PC-3 (cell line): Measurements from ENCODE around the gene RPL37. TPM values are rescaled to one million over a fixed set of nuclear protein-coding genes. Genes with fewer than 3 reads are reported as not detected.
"Not testable (repeated sequence)": the region's sequence is repeated elsewhere in the genome, so short reads cannot be mapped to it uniquely, and the experiment has no call there.

Experiments used
- ATAC-seq: fragments of 200-7000 bp; cut with Tn5 transposase; 2 replicates; pipeline ENCODE4 v1.9.1; 2020; ENCODE audit warnings: mild to moderate bottlenecking, moderate library complexity
- BruUV-seq: library from RNA; stranded (reverse); fragments of 400-500 nt; replicated peaks from 2 replicates; lab custom pipeline; 2021; lab: Mats Ljungman, UMichigan
- CTCF ChIA-PET: fragments of 300-600 bp; sonication (Branson Sonifier 250); formaldehyde crosslinking; loops from one replicate; lab custom pipeline; 2022; ENCODE audit warnings: antibody characterized with exemption; lab: Charles Lee
- POLR2A ChIA-PET: fragments of 300-600 bp; sonication (Branson Sonifier 250); formaldehyde crosslinking; loops from one replicate; lab custom pipeline; 2022; ENCODE audit warnings: antibody characterized with exemption; ENCODE audit not compliant: unreplicated experiment; lab: Charles Lee
- DNase-seq: peaks from one replicate; pipeline ENCODE4 v3.0.0-alpha.2; 2015
- H2AFZ ChIP-seq: fragments of 300-600 bp; sonication (generic); 2 replicates; pipeline ENCODE4 v1.6.0; 2016; ENCODE audit warnings: antibody characterized with exemption, low read length
- H3F3A ChIP-seq: fragments of 300-600 bp; sonication (generic); one replicate; pipeline ENCODE4 v1.6.0; 2017; ENCODE audit warnings: antibody characterized with exemption, low read length, control low read depth, mild to moderate bottlenecking; ENCODE audit not compliant: unreplicated experiment
- H3K27ac ChIP-seq: fragments of 300-600 bp; sonication (generic); 2 replicates; pipeline ENCODE4 v1.5.1; 2016; ENCODE audit warnings: mild to moderate bottlenecking, low read length
- H3K27me3 ChIP-seq: fragments of 300-600 bp; sonication (generic); 2 replicates; pipeline ENCODE4 v1.6.1; 2016; ENCODE audit warnings: low read length, mixed read lengths
- H3K36me3 ChIP-seq: fragments of 300-600 bp; sonication (generic); 2 replicates; pipeline ENCODE4 v1.6.1; 2016; ENCODE audit warnings: low read depth, mixed run types, low read length, mixed read lengths
- H3K4me1 ChIP-seq: fragments of 300-600 bp; sonication (generic); 2 replicates; pipeline ENCODE4 v1.5.1; 2016; ENCODE audit warnings: low read length; ENCODE audit not compliant: insufficient read depth
- H3K4me2 ChIP-seq: fragments of 300-600 bp; sonication (generic); 2 replicates; pipeline ENCODE4 v1.6.0; 2016; ENCODE audit warnings: low read length
- H3K4me3 ChIP-seq: fragments of 300-600 bp; sonication (generic); 2 replicates; pipeline ENCODE4 v1.5.1; 2016; ENCODE audit warnings: mild to moderate bottlenecking, low read length, mixed read lengths
- H3K79me2 ChIP-seq: fragments of 300-600 bp; sonication (generic); 2 replicates; pipeline ENCODE4 v1.6.1; 2017; ENCODE audit warnings: low read length, mixed read lengths
- H3K9ac ChIP-seq: fragments of 300-600 bp; sonication (generic); 2 replicates; pipeline ENCODE4 v1.6.0; 2016; ENCODE audit warnings: mild to moderate bottlenecking, low read length
- H3K9me2 ChIP-seq: fragments of 300-600 bp; sonication (generic); replicated peaks from 2 replicates; pipeline ENCODE4 v1.6.1; 2016; ENCODE audit warnings: mixed run types, low read length, mixed read lengths
- H3K9me3 ChIP-seq: fragments of 300-600 bp; sonication (generic); 2 replicates; pipeline ENCODE4 v1.6.1; 2016; ENCODE audit warnings: low read length, mixed read lengths
- H4K20me1 ChIP-seq: fragments of 300-600 bp; sonication (generic); 2 replicates; pipeline ENCODE4 v1.6.1; 2016; ENCODE audit warnings: low read length, mixed read lengths
- CTCF ChIP-seq: fragments of 300-600 bp; sonication (generic); conservative IDR thresholded peaks from 2 replicates; pipeline ENCODE4 v1.5.1; 2017; ENCODE audit warnings: antibody characterized with exemption, low read depth, mild to moderate bottlenecking, low read length
- EZH2 ChIP-seq: fragments of 300-600 bp; sonication (generic); IDR thresholded peaks from one replicate; pipeline ENCODE4 v1.6.1; 2017; ENCODE audit warnings: antibody characterized with exemption, mild to moderate bottlenecking, low read length; ENCODE audit not compliant: unreplicated experiment
- EZH2phosphoT487 ChIP-seq: fragments of 300-600 bp; sonication (generic); IDR thresholded peaks from 2 replicates; pipeline ENCODE4 v1.6.1; 2018; ENCODE audit warnings: mild to moderate bottlenecking, antibody characterized with exemption, low read length, borderline replicate concordance
- intact Hi-C: fragments of 100-400 bp; cut with micrococcal nuclease; formaldehyde crosslinking; loops from 2 replicates; pipeline ENCODE4 v1.9.0; 2023
- total RNA-seq: library from RNA; depleted of rRNA; stranded (reverse); fragments of >200 nt; gene quantifications from 2 replicates; pipeline ENCODE4 v1.2.3, GENCODE V29; 2014

Gene RPL37
- total RNA-seq, 1 experiment from 2014 or later, result 2,823 TPM

- Histone ChIP-seq H3F3A (no peaks in the 10 kb centered on the region), H3K36me3 (peaks cover 4% of the 10 kb centered on the region; the same call in 1 of the 2 replicates), H3K4me1 (peaks cover 5% of the 10 kb centered on the region; the same call in 1 of the 2 replicates), H3K9me3 (peaks cover 15% of the 10 kb centered on the region), H3K79me2 (no peaks in the 10 kb centered on the region), H2AFZ (no peak overlapping the region), H3K9ac (no peak overlapping the region), H3K4me2 (no peak overlapping the region), H3K27ac (no peak overlapping the region), H3K27me3 (no peaks in the 10 kb centered on the region), H4K20me1 (no peaks in the 10 kb centered on the region), H3K9me2 (no peaks in the 10 kb centered on the region), H3K4me3 (no peak overlapping the region)
- TF ChIP-seq EZH2phosphoT487, result no peak
- no peak for TF ChIP-seq CTCF
- no peak for TF ChIP-seq EZH2
- intact Hi-C loops, result loop anchor here (5.0 to 10.0 kb wide), 3 partner anchors 189 to 1301 kb away; no protein-coding TSS in a partner anchor
- no peak for DNase-seq
- BruUV-seq, result no TSS peak
- ChIA-PET POLR2A (no interaction called here), CTCF (no interaction called here)
- no peak for ATAC-seq
Observed at GRCh38 chr5:40875958-40876357, 40.9 kb upstream of the RPL37 start.

- POLR2A ChIA-PET, result interaction anchor here (0.5 kb wide), 1 partner anchor 182 kb away, joined by 9 read pairs; no protein-coding TSS in a partner anchor
- no TSS peak for BruUV-seq
- H3K9me2 ChIP-seq, result no peaks in the 10 kb centered on the region
- H3K4me3 ChIP-seq, result no peak overlapping the region
- TF ChIP-seq EZH2phosphoT487 (no peak), EZH2 (no peak), CTCF (no peak)
- no peak overlapping the region for H3K9ac ChIP-seq
- peaks cover 7% of the 10 kb centered on the region; the same call in 1 of the 2 replicates for H3K4me1 ChIP-seq
- H3K4me2 ChIP-seq, result no peak overlapping the region
- DNase-seq, result no peak
- no peaks in the 10 kb centered on the region for H4K20me1 ChIP-seq
- intact Hi-C loops, result loop anchor here (10.0 kb wide), 1 partner anchor 1299 kb away; no protein-coding TSS in a partner anchor
- CTCF ChIA-PET, result no interaction called here
- H2AFZ ChIP-seq, result no peak overlapping the region
- H3F3A ChIP-seq, result no peaks in the 10 kb centered on the region
- peaks cover 15% of the 10 kb centered on the region for H3K9me3 ChIP-seq
- peaks cover 4% of the 10 kb centered on the region; the same call in 1 of the 2 replicates for H3K36me3 ChIP-seq
- ATAC-seq, result no peak
- H3K27ac ChIP-seq, result no peak overlapping the region
- H3K27me3 ChIP-seq, result no peaks in the 10 kb centered on the region
- H3K79me2 ChIP-seq, result no peaks in the 10 kb centered on the region
Observed at GRCh38 chr5:40873286-40873880, 38.4 kb upstream of the RPL37 start.

- intact Hi-C loops, result loop anchor here (10.0 kb wide), 1 partner anchor 1297 kb away; no protein-coding TSS in a partner anchor
- DNase-seq, H3K4me3 ChIP-seq, H2AFZ ChIP-seq, H3K36me3 ChIP-seq, BruUV-seq, H3K27me3 ChIP-seq, POLR2A ChIA-PET, H4K20me1 ChIP-seq, H3K4me1 ChIP-seq, ATAC-seq, H3K4me2 ChIP-seq, H3F3A ChIP-seq, H3K27ac ChIP-seq, H3K79me2 ChIP-seq, H3K9me2 ChIP-seq, H3K9me3 ChIP-seq, H3K9ac ChIP-seq, CTCF ChIA-PET: not testable (repeated sequence)
Observed at GRCh38 chr5:40872253-40872652, 37.2 kb upstream of the RPL37 start.
